GM18909 (cell line): ENCODE measurements around the gene ALPL.
"Not testable (repeated sequence)": the region's sequence is repeated elsewhere in the genome, so short reads cannot be mapped to it uniquely, and the experiment has no call there.

Experiments
- ATAC-seq: cut with Tn5 transposase; IDR thresholded peaks from one replicate; pipeline ENCODE4 v1.9.1; 2021; ENCODE audit warnings: mild to moderate bottlenecking; ENCODE audit not compliant: unreplicated experiment, poor library complexity

The ALPL gene

DNA sequence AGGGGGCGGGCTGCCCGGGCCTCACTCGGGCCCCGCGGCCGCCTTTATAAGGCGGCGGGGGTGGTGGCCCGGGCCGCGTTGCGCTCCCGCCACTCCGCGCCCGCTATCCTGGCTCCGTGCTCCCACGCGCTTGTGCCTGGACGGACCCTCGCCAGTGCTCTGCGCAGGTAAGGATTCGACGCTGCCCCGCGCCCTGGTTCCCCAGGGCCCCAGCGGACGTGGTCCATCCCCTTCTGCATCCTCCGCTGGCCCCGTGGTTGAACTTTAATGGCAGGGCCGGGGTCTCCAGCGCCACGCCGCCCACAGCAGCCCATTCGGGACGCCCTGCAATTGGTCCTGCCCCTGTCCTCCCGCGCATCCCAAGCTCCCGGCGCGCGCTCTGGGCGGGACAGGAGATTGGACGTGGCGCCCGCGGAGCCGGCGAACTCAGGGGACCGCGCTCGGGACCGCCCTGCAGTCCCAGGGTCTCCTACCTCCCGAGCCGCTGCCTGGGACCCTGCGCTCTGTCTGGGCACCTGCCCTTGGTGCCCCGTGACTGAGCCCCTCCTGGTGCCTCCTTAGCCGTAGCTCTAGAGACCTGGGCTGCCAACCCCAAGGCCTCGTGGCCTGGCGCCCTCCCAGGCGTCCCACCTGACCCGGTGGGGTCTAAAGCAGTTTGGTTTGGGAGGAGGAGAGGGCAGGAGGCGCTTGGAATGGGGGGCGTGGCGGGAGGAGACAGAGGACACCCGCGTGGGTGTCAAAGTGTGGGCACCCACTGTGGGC is at the start of gene ALPL:
ALPL (plus strand) TSS at position 73 of the 762 bp plus-strand sequence. CDS start 44,659 bp downstream, outside the sequence.
- ATAC-seq, result no peak

DNA sequence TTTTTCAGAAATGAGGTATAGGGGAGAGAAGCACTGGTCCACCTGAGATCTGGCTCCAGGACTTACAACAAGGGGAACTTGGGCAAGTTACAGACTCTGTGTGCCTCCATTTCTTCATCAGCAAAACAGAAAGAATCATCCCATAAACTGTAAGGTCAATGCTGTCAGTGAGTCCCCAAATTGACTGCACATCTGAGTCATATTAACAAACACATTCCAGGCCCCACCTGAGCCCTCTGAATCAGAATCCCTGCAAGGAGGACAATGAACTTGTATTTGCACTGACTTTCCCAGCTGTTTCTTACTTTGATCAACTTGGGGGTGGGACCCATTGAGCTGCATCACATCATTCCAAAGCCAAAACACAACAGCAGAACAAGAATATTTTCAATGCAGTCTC is 44.1 kb upstream of the ALPL start:
- not testable (repeated sequence) for ATAC-seq

DNA sequence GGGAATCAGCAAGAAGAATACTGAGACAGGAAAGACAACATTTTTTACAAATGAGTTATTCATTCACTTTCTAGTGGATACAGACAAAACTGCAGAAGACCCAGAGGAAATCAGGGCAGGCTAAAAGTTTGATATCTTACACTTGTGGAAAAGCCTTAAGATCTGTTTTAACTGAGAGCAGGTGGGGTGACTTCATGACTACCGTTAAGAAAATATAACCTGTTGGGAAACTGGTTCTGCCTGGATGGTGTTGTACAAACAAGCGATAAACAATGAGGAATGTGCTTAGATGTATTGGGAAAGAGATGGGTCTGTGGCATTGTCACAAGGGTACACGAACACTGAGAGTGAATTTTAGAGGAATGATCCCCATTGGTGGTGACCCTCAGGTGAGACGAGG is 41.3 kb upstream of the ALPL start:
- not testable (repeated sequence) for ATAC-seq

DNA sequence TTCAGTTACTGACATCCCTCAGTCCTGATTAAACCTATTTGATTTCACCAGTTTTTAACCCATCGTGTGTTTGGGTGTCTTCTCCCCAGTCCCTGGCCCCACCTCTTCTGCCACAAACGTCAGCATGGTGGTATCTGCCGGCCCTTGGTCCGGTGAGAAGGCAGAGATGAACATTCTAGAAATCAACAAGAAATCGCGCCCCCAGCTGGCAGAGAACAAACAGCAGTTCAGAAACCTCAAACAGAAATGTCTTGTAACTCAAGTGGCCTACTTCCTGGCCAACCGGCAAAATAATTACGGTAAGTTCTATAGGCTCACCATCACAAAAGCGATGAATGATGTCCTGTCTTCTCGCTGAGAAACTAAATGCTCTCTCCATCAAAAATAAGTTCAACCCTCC is 40.6 kb upstream of the ALPL start:
- no peak for ATAC-seq

DNA sequence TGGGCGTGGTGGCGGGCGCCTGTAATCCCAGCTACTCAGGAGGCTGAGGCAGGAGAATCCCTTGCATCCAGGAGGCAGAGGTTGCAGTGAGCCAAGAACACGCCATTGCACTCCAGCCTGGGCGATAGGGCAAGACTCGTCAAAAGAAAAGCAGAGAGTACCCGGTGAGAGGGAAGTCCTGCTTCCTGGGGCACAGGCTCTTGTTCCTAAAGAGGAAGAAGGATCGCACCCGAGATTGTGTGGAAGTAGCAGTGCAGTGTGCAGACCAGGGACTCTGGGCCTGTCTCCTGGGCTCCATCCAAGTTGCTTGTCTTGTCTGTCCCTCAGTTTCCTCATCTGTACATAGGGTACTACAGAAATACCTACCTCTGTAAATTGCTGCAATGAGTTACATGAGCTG is 39.6 kb upstream of the ALPL start:
- no peak for ATAC-seq

DNA sequence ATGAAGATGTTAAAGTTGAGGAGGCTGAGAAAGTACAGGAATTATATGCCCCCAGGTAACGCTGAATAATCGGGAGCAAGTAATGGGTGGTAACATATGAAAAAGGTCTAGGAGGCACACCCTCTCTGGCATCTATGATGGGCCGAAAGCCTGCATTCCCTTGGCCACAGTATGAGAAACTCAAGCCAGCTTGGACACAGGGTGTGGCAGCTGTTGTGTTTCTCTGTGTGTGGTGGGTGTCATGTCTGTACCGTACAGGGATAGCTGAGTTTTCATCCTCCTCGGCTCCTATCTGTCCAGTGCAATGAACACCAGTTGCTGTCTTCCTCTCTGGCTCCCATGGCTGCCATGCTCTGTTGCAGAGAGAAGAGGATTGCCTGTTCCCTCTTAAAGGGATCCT is 36.4 kb upstream of the ALPL start:
- no peak for ATAC-seq

DNA sequence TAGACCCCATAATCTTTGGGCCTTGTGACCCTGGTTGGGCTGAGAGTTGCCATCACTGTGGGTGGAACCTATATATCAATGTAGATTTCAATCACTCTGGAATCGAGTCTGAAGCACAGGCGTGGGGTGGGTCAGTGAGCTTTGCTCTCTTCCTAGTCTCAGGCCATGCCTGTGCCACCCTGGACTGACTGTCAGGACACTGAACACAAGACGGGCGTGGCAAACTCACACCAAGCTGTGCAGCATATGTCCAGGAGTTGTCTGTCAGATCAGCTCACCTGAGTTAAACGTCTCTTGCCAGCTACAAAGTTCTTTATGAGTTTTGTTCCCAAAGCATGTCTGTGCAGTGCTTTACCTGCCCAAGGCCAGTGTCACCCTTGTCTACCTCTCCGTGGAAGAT is 30.9 kb upstream of the ALPL start:
- no peak for ATAC-seq

DNA sequence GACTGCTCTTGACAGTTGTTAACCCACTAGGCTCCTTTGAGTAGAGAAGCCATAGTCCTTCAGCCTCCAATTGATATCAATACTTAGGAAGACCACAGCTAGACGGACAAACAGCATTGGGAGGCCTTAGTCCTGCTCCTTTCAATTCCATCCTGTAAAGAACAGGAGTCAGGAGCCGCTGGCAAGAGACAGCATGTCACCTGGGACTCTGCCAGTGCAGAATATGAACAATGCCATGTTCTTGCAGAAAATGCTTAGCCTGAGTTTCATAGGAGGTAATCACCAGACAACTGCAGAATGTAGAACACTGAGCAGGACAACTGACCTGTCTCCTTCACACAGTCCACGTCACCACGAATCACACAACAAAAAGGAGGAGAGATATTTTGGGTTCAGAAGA is 25.3 kb upstream of the ALPL start:
- ATAC-seq, result not testable (repeated sequence)

DNA sequence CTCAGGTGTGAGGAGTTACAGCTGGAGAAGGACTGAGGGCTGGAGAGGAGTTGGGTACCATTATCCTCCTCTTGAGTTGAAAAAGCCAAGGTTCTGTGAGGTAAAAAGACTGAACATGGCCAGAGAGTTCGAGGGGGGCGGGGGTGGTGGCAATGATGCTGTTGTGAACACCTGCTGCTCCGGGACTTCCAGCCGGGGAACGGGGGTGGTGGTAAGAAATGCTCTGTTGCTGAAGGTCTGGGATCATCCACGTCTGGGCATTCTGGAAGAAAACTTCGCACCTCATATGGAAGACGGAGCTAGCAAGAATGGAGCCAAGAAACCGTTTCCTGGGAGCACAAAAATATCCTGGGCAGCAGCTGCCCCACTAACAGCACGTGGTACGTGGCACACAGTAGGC is 20.1 kb upstream of the ALPL start:
- no peak for ATAC-seq

GRCh38 chr1:21490774-21491487 is 18.3 kb upstream of the ALPL start:
- ATAC-seq, result no peak

DNA sequence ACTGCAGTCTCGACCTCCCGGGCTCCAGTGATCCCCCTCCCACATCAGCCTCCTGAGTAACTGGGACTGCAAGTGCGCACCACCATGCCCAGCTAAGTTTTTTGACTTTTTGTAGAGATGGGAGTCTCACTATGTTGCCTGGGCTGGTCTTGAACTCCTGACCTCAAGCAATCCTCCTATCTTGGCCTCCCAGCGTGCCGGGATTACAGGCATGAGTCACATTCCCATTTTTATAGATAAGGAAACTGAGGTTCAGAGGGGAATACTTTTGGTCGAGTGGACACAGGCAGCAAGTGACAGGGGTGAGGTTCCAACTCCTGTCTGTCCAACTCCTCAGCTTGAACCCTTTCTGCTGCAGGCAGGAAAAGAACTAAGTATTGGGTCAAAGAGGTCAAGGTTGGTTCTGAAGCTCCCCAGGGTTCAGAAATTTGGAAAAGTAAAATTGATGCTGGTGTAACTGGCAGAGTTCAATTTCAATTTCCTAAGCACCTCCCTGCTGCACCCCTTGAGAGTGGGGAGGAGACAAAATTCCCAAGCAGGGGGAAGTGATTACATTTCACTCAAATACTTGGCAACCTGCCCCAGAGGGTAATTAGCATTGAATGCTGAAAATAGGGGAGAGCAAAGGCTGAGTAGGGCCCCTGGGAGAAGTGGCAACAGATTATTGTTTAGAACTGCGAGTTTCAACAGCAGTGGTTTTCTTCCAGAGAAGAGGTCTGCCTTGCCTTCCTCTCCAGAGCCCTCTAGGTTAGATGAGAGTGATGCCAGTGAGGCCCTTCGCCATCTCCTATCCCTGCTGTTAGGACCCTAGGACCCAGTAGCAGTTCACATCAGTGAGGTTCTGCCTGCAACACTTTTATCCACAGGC is 17.5 kb upstream of the ALPL start:
- ATAC-seq, result no peak

DNA sequence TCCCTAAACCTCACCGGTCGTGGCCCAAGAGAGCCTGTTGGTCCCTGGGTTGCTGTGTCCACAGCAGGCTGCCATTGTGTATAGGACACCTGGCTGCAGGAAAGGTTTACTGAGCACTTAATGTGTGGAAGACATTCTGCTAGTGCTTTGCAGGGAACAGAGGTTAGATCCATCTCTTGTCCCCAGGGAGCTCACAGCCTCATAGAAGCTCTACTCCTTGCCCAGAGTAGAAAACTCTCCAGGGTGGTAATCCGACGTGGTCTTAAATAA is 16.9 kb upstream of the ALPL start:
- ATAC-seq, result no peak

DNA sequence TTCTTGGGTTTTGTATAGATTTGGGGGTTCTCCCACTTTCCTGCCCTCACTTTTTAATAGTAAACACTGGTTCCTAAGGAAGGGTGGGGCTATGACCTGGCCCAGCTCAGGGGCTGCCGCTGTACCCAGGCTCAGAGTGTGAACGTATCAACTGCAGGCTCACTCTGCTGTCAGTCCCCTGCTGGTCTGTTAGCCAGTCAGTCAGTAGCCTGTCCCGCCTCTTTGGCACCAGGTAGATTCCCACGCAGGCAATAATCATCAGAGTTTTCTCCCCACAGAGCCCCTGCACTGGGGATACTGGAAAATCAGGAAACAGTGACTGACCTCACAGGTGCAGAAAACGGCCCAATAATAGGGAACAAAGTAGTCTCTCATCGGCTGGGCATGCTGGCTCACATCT is 15.0 kb upstream of the ALPL start:
- no peak for ATAC-seq

DNA sequence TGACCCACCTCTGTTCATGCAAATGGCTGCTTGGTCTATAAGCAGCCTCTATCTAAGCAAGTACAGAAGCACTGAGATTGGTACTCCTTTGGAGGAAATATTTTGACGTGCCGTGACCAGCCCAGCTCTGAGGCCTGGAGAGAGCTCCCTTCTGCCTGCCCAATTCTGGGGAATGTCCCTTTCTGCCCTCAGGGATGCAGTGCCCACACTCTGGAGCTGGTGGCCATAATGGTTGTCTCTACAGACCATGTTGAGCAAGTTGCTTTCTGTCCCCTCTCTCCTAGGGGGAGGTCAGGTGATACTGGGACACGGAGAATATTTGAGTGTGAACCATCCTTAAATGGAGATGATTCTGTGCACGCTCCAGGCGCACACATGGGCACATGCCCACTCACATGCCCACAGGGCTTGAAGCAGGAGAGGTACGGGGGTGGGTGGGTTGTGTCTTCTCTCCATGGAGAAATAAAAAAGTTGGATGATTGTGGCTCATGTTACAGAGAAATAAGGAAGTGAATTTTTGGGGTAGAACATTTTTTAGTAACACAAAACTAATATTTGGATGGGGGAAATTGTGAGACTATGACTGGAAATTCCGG is 13.9 kb upstream of the ALPL start:
- ATAC-seq, result no peak

DNA sequence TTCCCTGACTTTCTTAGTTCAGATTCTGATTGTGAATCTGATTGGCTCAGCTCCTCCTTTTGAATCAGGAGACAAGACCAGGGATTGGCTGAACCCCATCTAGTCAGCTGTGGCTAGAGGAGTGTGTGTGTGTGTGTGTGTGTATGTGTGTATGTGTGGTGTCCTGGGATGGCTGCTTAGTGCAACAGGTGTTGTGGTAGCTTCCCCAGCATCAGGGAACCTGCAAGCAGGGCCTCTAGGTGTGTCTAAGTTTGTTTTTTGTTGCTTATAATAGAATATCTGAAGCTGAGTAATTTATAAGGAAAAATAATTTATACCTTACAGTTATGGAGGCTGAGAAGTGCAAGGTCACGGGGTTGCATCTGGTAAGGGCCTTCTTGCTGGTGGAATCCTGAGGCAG is 13.2 kb upstream of the ALPL start:
- no peak for ATAC-seq

- no peak for ATAC-seq
These were observed 12.3 kb upstream of the ALPL start for GRCh38 chr1:21496886-21497285.

DNA sequence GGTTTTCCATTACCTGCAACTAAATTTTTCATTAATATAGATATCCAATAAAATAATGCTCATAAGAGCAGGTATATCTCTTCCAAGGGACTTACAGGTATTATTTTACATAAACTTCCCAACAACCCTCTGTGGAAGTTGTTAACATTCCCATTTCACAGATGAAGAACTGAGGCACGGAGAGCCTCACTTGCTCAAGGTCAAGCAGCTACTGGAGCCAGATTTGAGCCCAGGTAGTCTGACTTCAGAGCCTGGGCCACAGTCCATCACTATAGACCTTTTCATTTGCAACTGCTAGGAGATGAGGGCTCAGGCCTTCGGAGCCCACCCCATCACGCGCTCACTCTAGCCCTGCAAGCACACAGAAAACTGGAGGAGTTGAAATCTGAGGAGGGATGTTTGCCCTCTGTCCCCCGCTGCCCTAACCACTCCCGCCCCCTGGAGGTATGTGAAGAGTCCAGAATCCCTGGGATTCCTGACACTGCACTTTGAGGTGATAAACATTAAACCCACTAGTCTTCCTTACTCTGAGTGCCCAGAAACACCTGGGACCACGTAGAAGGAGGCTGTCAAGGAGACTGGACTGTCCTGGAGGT is 11.7 kb upstream of the ALPL start:
- no peak for ATAC-seq

GRCh38 chr1:21499283-21499950 is 9.8 kb upstream of the ALPL start:
- ATAC-seq, result no peak

- no peak for ATAC-seq
These were observed 5.4 kb upstream of the ALPL start for GRCh38 chr1:21503706-21504377.
